NOMO-1 treated with DMSO at 0.1 percent for 48 hours (cell line): ENCODE measurements around the gene SVOPL.

ENCODE experiments used
- DNase-seq: peaks from one replicate; lab custom pipeline; 2025; ENCODE audit not compliant: unreplicated experiment; lab: John Stamatoyannopoulos, UW

Gene SVOPL

GRCh38 chr7:138565451-138566114 lies 135.6 kb downstream of the SVOPL start:
- peak; percentile 74 for DNase-seq

- DNase-seq, result peak; percentile 83
These were observed 136.1 kb downstream of the SVOPL start for GRCh38 chr7:138565071-138565450.

DNA sequence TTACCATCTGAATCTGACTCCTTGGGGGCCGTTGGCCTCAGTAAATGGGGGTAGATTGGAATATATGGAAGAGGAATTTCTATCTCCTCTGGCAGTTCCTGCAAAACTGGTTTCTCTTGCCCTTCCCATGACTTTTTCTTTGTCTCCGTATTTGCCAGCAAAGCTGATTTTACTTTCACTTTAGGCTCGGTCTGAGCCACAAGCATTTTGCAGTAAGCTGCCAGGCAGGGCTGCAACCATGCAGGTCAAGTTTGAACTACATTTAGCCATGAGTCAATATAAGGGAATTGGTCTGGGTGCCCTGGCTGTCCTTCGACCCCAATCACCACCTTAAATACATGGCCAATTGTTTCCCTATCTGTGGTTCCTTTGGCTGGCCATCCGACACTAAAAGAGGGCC lies 136.8 kb downstream of the SVOPL start:
- DNase-seq, result peak; percentile 6

DNA sequence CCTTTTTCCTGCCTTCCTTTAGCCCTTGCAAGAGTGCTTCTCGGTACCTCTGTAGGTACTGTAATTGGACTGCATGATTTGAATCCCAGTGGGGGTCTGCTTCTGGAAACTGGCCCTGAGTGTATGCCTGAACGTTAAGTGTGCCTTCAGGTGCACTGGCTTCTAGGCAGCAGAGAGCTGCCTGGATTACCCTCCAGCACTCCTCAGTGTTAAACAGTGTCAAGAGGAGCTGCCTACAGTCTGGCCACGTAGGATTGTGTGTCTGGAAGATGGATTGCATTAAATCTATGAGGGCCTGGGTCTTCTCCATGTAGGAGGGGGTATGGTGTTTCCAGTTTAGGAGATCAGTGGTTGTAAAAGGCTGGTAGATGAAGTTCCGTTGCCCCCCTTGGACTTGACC lies 137.4 kb downstream of the SVOPL start:
- DNase-seq, result no peak

- no peak for DNase-seq
These were observed 141.7 kb downstream of the SVOPL start for GRCh38 chr7:138559448-138559847.

GRCh38 chr7:138556771-138557484 lies 144.2 kb downstream of the SVOPL start:
- no peak for DNase-seq

GRCh38 chr7:138555684-138556083 lies 145.5 kb downstream of the SVOPL start:
- DNase-seq, result no peak

DNA sequence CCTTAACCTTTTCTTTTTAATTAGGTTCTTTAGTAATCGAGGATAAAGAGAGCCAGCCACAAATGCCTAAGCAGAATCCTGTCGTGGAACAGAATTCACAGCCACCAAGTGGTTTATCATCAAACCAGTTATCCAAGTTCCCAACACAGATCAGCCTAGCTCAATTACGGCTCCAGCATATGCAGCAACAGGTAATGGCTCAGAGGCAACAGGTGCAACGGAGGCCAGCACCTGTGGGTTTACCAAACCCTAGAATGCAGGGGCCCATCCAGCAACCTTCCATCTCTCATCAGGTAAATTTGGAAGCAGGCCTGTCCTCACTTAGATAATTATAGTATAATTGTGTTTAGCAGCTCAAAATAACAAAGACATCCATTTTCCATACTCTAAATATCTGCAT lies 146.5 kb downstream of the SVOPL start:
- no peak for DNase-seq

DNA sequence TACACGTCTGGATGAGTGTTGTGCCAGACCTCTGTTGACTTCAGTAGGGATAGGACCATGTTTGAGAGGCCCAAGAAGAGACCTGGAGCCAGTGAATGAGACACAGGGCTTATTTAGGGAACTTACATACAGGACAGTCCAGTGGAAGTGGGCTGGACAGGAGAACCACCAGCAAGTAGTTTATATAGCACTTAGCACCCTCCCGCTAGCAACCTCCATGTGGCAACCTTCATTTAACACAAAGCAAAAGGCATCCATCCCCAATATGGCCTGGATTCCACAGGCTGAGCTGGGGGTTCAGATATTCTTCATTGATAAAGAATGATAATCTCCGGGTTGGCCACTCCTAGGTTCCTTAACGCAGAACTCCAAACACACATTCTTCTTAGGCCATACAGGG lies 147.4 kb downstream of the SVOPL start:
- no peak for DNase-seq

DNA sequence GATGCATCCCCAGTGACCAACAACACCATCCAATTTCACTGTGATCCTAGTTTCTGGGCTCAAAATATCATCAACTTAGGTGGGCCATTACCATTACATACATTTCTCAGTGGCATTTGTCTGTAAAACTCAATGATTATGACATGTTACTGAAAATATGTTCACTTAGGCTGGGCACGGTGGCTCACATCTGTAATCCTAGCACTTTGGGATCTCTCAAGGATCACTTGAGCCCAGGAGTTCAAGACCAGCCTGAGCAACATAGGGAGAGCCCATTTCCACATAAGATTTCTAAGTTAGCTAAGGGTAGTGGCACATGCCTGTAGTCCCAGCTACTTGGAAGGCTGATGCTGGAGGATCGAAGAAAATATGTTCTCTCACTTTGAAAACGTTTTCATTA lies 150.1 kb downstream of the SVOPL start:
- no peak for DNase-seq

GRCh38 chr7:138550337-138550736 lies 150.8 kb downstream of the SVOPL start:
- no peak for DNase-seq

DNA sequence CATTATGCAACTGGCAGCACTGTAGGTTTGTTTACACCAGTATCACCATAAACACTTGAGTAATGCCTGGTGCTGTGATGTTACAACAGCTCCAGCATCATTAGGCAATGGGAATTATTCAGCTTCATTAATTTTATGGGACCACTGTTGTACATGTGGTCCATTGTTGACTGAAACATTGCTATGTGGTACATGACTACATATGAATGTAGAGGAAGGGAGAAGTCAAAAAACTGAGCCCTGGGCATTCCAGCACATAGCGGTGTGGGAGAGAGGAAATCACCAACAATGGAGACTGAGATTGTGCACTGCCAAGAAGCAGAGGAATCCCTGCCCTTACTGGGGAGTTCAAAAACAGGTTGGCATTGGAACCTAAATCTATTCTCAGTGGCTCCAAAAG lies 152.1 kb downstream of the SVOPL start:
- no peak for DNase-seq

DNA sequence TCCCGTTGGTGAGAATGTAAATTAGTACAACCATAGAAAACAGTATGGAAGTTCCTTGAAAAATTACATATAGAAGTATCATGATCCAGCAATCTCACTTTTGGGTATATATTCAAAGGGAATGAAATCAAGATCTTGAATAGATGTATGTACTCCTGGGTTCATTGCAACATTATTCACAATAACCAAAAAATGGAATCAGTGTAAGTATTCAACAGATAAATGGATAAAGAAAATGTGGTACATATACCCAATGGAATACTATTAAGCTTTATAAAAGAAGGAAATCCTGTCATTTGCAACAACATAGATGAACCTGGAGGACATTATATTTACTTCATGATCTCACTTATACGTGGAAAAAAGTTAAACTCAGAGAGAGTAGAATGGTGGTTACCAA lies 154.3 kb downstream of the SVOPL start:
- DNase-seq, result no peak

GRCh38 chr7:138546064-138546619 lies 155.0 kb downstream of the SVOPL start:
- DNase-seq, result no peak

DNA sequence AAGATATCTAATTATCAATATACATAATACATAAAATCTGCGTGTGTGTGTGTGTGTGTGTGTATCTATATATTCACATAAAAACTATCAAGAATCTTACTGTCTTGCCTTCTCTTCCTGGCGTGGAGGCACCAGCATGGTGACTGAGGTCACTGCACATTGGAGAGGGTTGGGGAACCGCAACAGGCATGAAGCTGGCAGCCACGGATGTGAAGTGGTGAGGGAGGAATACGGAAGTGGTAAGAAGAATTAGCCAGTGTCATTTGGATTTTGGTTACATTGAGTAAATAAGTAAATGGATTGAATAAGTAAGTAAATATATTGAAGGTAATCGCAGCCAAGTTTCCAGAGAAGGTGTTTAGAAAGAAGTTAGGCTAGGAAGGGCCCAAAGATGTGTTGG lies 156.0 kb downstream of the SVOPL start:
- DNase-seq, result no peak
